ENCODE measurements around the gene LAMB1. TPM values are rescaled to one million over a fixed set of nuclear protein-coding genes. Genes with fewer than 3 reads are reported as not detected.

The LAMB1 gene
- total RNA-seq, 2 experiments from 2014 or later = not detected

- Histone ChIP-seq H3K36me3 (ENCODE audit: insufficient read depth, low read length) (no peaks in the 10 kb centered on the region), H3K9me3 (ENCODE audit: control insufficient read depth in 1 of 2, insufficient read depth in 1 of 2, low read length in 2 of 2) (no peaks in the 10 kb centered on the region), H3K4me1 (ENCODE audit: insufficient read depth, low read length) (no peaks in the 10 kb centered on the region), H3K27me3 (ENCODE audit: control insufficient read depth in 1 of 2, insufficient read depth in 2 of 2, low read length in 2 of 2) (no peaks in the 10 kb centered on the region), H3K27ac (ENCODE audit: low read depth in 1 of 2, low read length in 2 of 2) (no peak overlapping the region), H3K4me3 (ENCODE audit: low read length) (no peak overlapping the region)
- POLR2A ChIA-PET = no interaction called here
- no peak for TF ChIP-seq CTCF (IDR thresholded peaks at IDR 0.05)
- DNase-seq (no peak), ATAC-seq (ENCODE audit: poor library complexity) (no peak)
- Mint-ChIP-seq H3K4me1 (ENCODE audit: low read depth) (no peaks in the 10 kb centered on the region), H3K36me3 (ENCODE audit: low read depth) (no peaks in the 10 kb centered on the region), H3K4me3 (no peak overlapping the region), H3K27me3 (no peaks in the 10 kb centered on the region), H3K9me3 (no peaks in the 10 kb centered on the region), H3K27ac (no peak overlapping the region)
- intact Hi-C loops (cut with DNase I, micrococcal nuclease) = no loop called here
- CTCF ChIA-PET = no interaction called here
Observed at GRCh38 chr7:107967420-107967819, 35.5 kb downstream of the LAMB1 start.

- H3K36me3 Mint-ChIP-seq (ENCODE audit: low read depth) = no peaks in the 10 kb centered on the region
- no peak overlapping the region for H3K4me3 Mint-ChIP-seq
- TF ChIP-seq CTCF (IDR thresholded peaks at IDR 0.05) = no peak
- H3K4me1 Mint-ChIP-seq (ENCODE audit: low read depth) = no peaks in the 10 kb centered on the region
- no peak overlapping the region for H3K27ac ChIP-seq (ENCODE audit: low read depth in 1 of 2, low read length in 2 of 2)
- no peaks in the 10 kb centered on the region for H3K4me1 ChIP-seq (ENCODE audit: insufficient read depth, low read length)
- no peaks in the 10 kb centered on the region for H3K27me3 ChIP-seq (ENCODE audit: control insufficient read depth in 1 of 2, insufficient read depth in 2 of 2, low read length in 2 of 2)
- DNase-seq (no peak), ATAC-seq (ENCODE audit: poor library complexity) (no peak)
- ChIA-PET POLR2A (no interaction called here), CTCF (no interaction called here)
- H3K27me3 Mint-ChIP-seq = no peaks in the 10 kb centered on the region
- H3K36me3 ChIP-seq (ENCODE audit: insufficient read depth, low read length) = no peaks in the 10 kb centered on the region
- no peaks in the 10 kb centered on the region for H3K9me3 ChIP-seq (ENCODE audit: control insufficient read depth in 1 of 2, insufficient read depth in 1 of 2, low read length in 2 of 2)
- no peak overlapping the region for H3K27ac Mint-ChIP-seq
- intact Hi-C loops (cut with DNase I, micrococcal nuclease) = no loop called here
- no peak overlapping the region for H3K4me3 ChIP-seq (ENCODE audit: low read length)
- no peaks in the 10 kb centered on the region for H3K9me3 Mint-ChIP-seq
Observed at GRCh38 chr7:107966711-107967110, 36.2 kb downstream of the LAMB1 start.

- intact Hi-C loops (cut with DNase I, micrococcal nuclease) = no loop called here
- H3K9me3 Mint-ChIP-seq = no peaks in the 10 kb centered on the region
Observed at GRCh38 chr7:107964510-107964909, 38.5 kb downstream of the LAMB1 start.

More at GRCh38 chr7:107964510-107964909, 38.5 kb downstream of the LAMB1 start:
- Mint-ChIP-seq H3K27ac (no peak overlapping the region), H3K4me1 (ENCODE audit: low read depth) (no peaks in the 10 kb centered on the region), H3K27me3 (no peaks in the 10 kb centered on the region), H3K36me3 (ENCODE audit: low read depth) (no peaks in the 10 kb centered on the region), H3K4me3 (no peak overlapping the region)
- ATAC-seq (ENCODE audit: poor library complexity) (no peak), DNase-seq (no peak)
- ChIA-PET POLR2A (no interaction called here), CTCF (no interaction called here)
- H3K27me3 ChIP-seq (ENCODE audit: control insufficient read depth in 1 of 2, insufficient read depth in 2 of 2, low read length in 2 of 2) = no peaks in the 10 kb centered on the region
- H3K27ac ChIP-seq (ENCODE audit: low read depth in 1 of 2, low read length in 2 of 2) = no peak overlapping the region
- H3K4me1 ChIP-seq (ENCODE audit: insufficient read depth, low read length) = no peaks in the 10 kb centered on the region
- TF ChIP-seq CTCF (IDR thresholded peaks at IDR 0.05) = no peak
- H3K9me3 ChIP-seq (ENCODE audit: control insufficient read depth in 1 of 2, insufficient read depth in 1 of 2, low read length in 2 of 2) = no peaks in the 10 kb centered on the region
- H3K36me3 ChIP-seq (ENCODE audit: insufficient read depth, low read length) = no peaks in the 10 kb centered on the region
- no peak overlapping the region for H3K4me3 ChIP-seq (ENCODE audit: low read length)

Data from CD4-positive, alpha-beta T cell (primary cell).